Measurements from ENCODE around the gene POU4F1.

GRCh38 chr13:78593652-78594455 lies 9.5 kb downstream of the POU4F1 start:
- TF ChIP-seq EZH2phosphoT487 (IDR thresholded peaks at IDR 0.05; ENCODE audit: borderline replicate concordance, low read length) (no peak), CTCF (IDR thresholded peaks at IDR 0.05; ENCODE audit: low read depth, low read length, poor library complexity, severe bottlenecking) (no peak)
